PC-3 (cell line): ENCODE measurements around the gene MAP7. TPM values are rescaled to one million over a fixed set of nuclear protein-coding genes. Genes with fewer than 3 reads are reported as not detected.

Experiments used
- ATAC-seq: fragments of 200-7000 bp; cut with Tn5 transposase; 2 replicates; pipeline ENCODE4 v1.9.1; 2020; ENCODE audit warnings: mild to moderate bottlenecking, moderate library complexity
- BruUV-seq: library from RNA; stranded (reverse); fragments of 400-500 nt; replicated peaks from 2 replicates; lab custom pipeline; 2021; lab: Mats Ljungman, UMichigan
- CTCF ChIA-PET: fragments of 300-600 bp; sonication (Branson Sonifier 250); formaldehyde crosslinking; loops from one replicate; lab custom pipeline; 2022; ENCODE audit warnings: antibody characterized with exemption; lab: Charles Lee
- POLR2A ChIA-PET: fragments of 300-600 bp; sonication (Branson Sonifier 250); formaldehyde crosslinking; loops from one replicate; lab custom pipeline; 2022; ENCODE audit warnings: antibody characterized with exemption; ENCODE audit not compliant: unreplicated experiment; lab: Charles Lee
- DNase-seq: peaks from one replicate; pipeline ENCODE4 v3.0.0-alpha.2; 2015
- H2AFZ ChIP-seq: fragments of 300-600 bp; sonication (generic); 2 replicates; pipeline ENCODE4 v1.6.0; 2016; ENCODE audit warnings: antibody characterized with exemption, low read length
- H3F3A ChIP-seq: fragments of 300-600 bp; sonication (generic); one replicate; pipeline ENCODE4 v1.6.0; 2017; ENCODE audit warnings: antibody characterized with exemption, low read length, control low read depth, mild to moderate bottlenecking; ENCODE audit not compliant: unreplicated experiment
- H3K27ac ChIP-seq: fragments of 300-600 bp; sonication (generic); 2 replicates; pipeline ENCODE4 v1.5.1; 2016; ENCODE audit warnings: mild to moderate bottlenecking, low read length
- H3K27me3 ChIP-seq: fragments of 300-600 bp; sonication (generic); 2 replicates; pipeline ENCODE4 v1.6.1; 2016; ENCODE audit warnings: low read length, mixed read lengths
- H3K36me3 ChIP-seq: fragments of 300-600 bp; sonication (generic); 2 replicates; pipeline ENCODE4 v1.6.1; 2016; ENCODE audit warnings: low read depth, mixed run types, low read length, mixed read lengths
- H3K4me1 ChIP-seq: fragments of 300-600 bp; sonication (generic); 2 replicates; pipeline ENCODE4 v1.5.1; 2016; ENCODE audit warnings: low read length; ENCODE audit not compliant: insufficient read depth
- H3K4me2 ChIP-seq: fragments of 300-600 bp; sonication (generic); 2 replicates; pipeline ENCODE4 v1.6.0; 2016; ENCODE audit warnings: low read length
- H3K4me3 ChIP-seq: fragments of 300-600 bp; sonication (generic); 2 replicates; pipeline ENCODE4 v1.5.1; 2016; ENCODE audit warnings: mild to moderate bottlenecking, low read length, mixed read lengths
- H3K79me2 ChIP-seq: fragments of 300-600 bp; sonication (generic); 2 replicates; pipeline ENCODE4 v1.6.1; 2017; ENCODE audit warnings: low read length, mixed read lengths
- H3K9ac ChIP-seq: fragments of 300-600 bp; sonication (generic); 2 replicates; pipeline ENCODE4 v1.6.0; 2016; ENCODE audit warnings: mild to moderate bottlenecking, low read length
- H3K9me2 ChIP-seq: fragments of 300-600 bp; sonication (generic); replicated peaks from 2 replicates; pipeline ENCODE4 v1.6.1; 2016; ENCODE audit warnings: mixed run types, low read length, mixed read lengths
- H3K9me3 ChIP-seq: fragments of 300-600 bp; sonication (generic); 2 replicates; pipeline ENCODE4 v1.6.1; 2016; ENCODE audit warnings: low read length, mixed read lengths
- H4K20me1 ChIP-seq: fragments of 300-600 bp; sonication (generic); 2 replicates; pipeline ENCODE4 v1.6.1; 2016; ENCODE audit warnings: low read length, mixed read lengths
- CTCF ChIP-seq: fragments of 300-600 bp; sonication (generic); conservative IDR thresholded peaks from 2 replicates; pipeline ENCODE4 v1.5.1; 2017; ENCODE audit warnings: antibody characterized with exemption, low read depth, mild to moderate bottlenecking, low read length
- EZH2 ChIP-seq: fragments of 300-600 bp; sonication (generic); IDR thresholded peaks from one replicate; pipeline ENCODE4 v1.6.1; 2017; ENCODE audit warnings: antibody characterized with exemption, mild to moderate bottlenecking, low read length; ENCODE audit not compliant: unreplicated experiment
- EZH2phosphoT487 ChIP-seq: fragments of 300-600 bp; sonication (generic); IDR thresholded peaks from 2 replicates; pipeline ENCODE4 v1.6.1; 2018; ENCODE audit warnings: mild to moderate bottlenecking, antibody characterized with exemption, low read length, borderline replicate concordance
- intact Hi-C: fragments of 100-400 bp; cut with micrococcal nuclease; formaldehyde crosslinking; loops from 2 replicates; pipeline ENCODE4 v1.9.0; 2023
- total RNA-seq: library from RNA; depleted of rRNA; stranded (reverse); fragments of >200 nt; gene quantifications from 2 replicates; pipeline ENCODE4 v1.2.3, GENCODE V29; 2014

MAP7 gene
- total RNA-seq, 1 experiment from 2014 or later = 13.9 TPM

- TF ChIP-seq EZH2 = no peak
- TF ChIP-seq EZH2phosphoT487 = no peak
- TF ChIP-seq CTCF = no peak
- no TSS peak for BruUV-seq
- Histone ChIP-seq H3K9ac (no peak overlapping the region), H3K79me2 (0 out of 2 replicates have a peak, but pooled peaks cover 8% of the 10 kb centered on the region), H3K9me3 (no peaks in the 10 kb centered on the region), H2AFZ (no peak overlapping the region), H3F3A (no peaks in the 10 kb centered on the region), H3K36me3 (no peaks in the 10 kb centered on the region), H4K20me1 (no peaks in the 10 kb centered on the region), H3K9me2 (no peaks in the 10 kb centered on the region), H3K27me3 (no peaks in the 10 kb centered on the region), H3K4me2 (no peak overlapping the region), H3K4me1 (peaks cover 9% of the 10 kb centered on the region), H3K27ac (no peak overlapping the region), H3K4me3 (no peak overlapping the region)
- ChIA-PET CTCF (no interaction called here), POLR2A (no interaction called here)
- intact Hi-C loops = no loop called here
- DNase-seq = no peak
- no peak for ATAC-seq
Measured at GRCh38 chr6:136464874-136465273, 85.3 kb downstream of the MAP7 start.

GRCh38 chr6:136464148-136464547, 86.1 kb downstream of the MAP7 start:
- no peaks in the 10 kb centered on the region for H3F3A ChIP-seq
- ChIA-PET CTCF (no interaction called here), POLR2A (no interaction called here)
- DNase-seq (no peak), ATAC-seq (no peak)
- TF ChIP-seq CTCF (no peak), EZH2 (no peak), EZH2phosphoT487 (no peak)
- H3K36me3 ChIP-seq = no peaks in the 10 kb centered on the region
- 0 out of 2 replicates have a peak, but pooled peaks cover 8% of the 10 kb centered on the region for H3K79me2 ChIP-seq
- no peak overlapping the region for H3K4me2 ChIP-seq
- no peak overlapping the region for H3K4me3 ChIP-seq
- no peaks in the 10 kb centered on the region for H3K27me3 ChIP-seq
- H2AFZ ChIP-seq = no peak overlapping the region
- H3K9me2 ChIP-seq = no peaks in the 10 kb centered on the region
- intact Hi-C loops = no loop called here
- no TSS peak for BruUV-seq
- peaks cover 9% of the 10 kb centered on the region for H3K4me1 ChIP-seq
- no peaks in the 10 kb centered on the region for H3K9me3 ChIP-seq
- no peak overlapping the region for H3K9ac ChIP-seq
- no peaks in the 10 kb centered on the region for H4K20me1 ChIP-seq
- H3K27ac ChIP-seq = no peak overlapping the region

GRCh38 chr6:136463743-136464142, 86.5 kb downstream of the MAP7 start:
- Histone ChIP-seq H2AFZ (no peak overlapping the region), H3K9me3 (no peaks in the 10 kb centered on the region), H3K27me3 (no peaks in the 10 kb centered on the region), H3K4me2 (no peak overlapping the region), H4K20me1 (no peaks in the 10 kb centered on the region), H3K9me2 (no peaks in the 10 kb centered on the region), H3K36me3 (no peaks in the 10 kb centered on the region), H3K4me1 (peaks cover 9% of the 10 kb centered on the region), H3K27ac (no peak overlapping the region), H3F3A (no peaks in the 10 kb centered on the region), H3K79me2 (0 out of 2 replicates have a peak, but pooled peaks cover 8% of the 10 kb centered on the region), H3K9ac (no peak overlapping the region), H3K4me3 (no peak overlapping the region)
- no peak for DNase-seq
- BruUV-seq = no TSS peak
- TF ChIP-seq CTCF = no peak
- no peak for TF ChIP-seq EZH2phosphoT487
- no peak for TF ChIP-seq EZH2
- intact Hi-C loops = no loop called here
- ATAC-seq = no peak
- ChIA-PET POLR2A (no interaction called here), CTCF (no interaction called here)
